ENCODE data around the gene ZSCAN1. TPM values are rescaled to one million over a fixed set of nuclear protein-coding genes. Genes with fewer than 3 reads are reported as not detected.

Gene ZSCAN1
- total RNA-seq, 1 donor from 2014 or later, result 0.67 TPM

GRCh38 chr19:58079792-58080191 lies 46.0 kb downstream of the ZSCAN1 start:
- Histone ChIP-seq H3K27ac (no peak overlapping the region), H3K4me3 (no peak overlapping the region), H3K79me2 (ENCODE audit: low read depth) (no peaks in the 10 kb centered on the region), H3K9ac (no peak overlapping the region), H3K4me2 (no peak overlapping the region), H2AFZ (replicated peaks) (no peak overlapping the region), H3K9me3 (ENCODE audit: low read depth) (no peaks in the 10 kb centered on the region), H3K4me1 (no peaks in the 10 kb centered on the region), H3F3A (ENCODE audit: low read depth) (no peaks in the 10 kb centered on the region), H3K27me3 (no peaks in the 10 kb centered on the region), H4K20me1 (ENCODE audit: low read depth) (no peaks in the 10 kb centered on the region), H3K36me3 (peaks cover 4% of the 10 kb centered on the region)
- Mint-ChIP-seq H3K9me3 (peaks cover 62% of the 10 kb centered on the region), H3K27ac (no peak overlapping the region), H3K4me3 (no peak overlapping the region), H3K36me3 (peaks cover 17% of the 10 kb centered on the region), H3K4me1 (no peaks in the 10 kb centered on the region), H3K27me3 (ENCODE audit: insufficient read depth, low read depth) (peaks cover 2% of the 10 kb centered on the region)
- TF ChIP-seq EZH2phosphoT487 (IDR thresholded peaks at IDR 0.05) (no peak), CTCF (IDR thresholded peaks at IDR 0.05) (no peak), EZH2 (IDR thresholded peaks at IDR 0.05) (no peak)
- no peak for DNase-seq (ENCODE audit: low spot score)

- no peak overlapping the region for H2AFZ ChIP-seq (replicated peaks)
- Mint-ChIP-seq H3K27me3 (ENCODE audit: insufficient read depth, low read depth) (no peaks in the 10 kb centered on the region), H3K4me1 (no peaks in the 10 kb centered on the region), H3K9me3 (peaks cover 68% of the 10 kb centered on the region), H3K36me3 (peaks cover 29% of the 10 kb centered on the region), H3K27ac (no peak overlapping the region), H3K4me3 (no peak overlapping the region)
- TF ChIP-seq EZH2 (IDR thresholded peaks at IDR 0.05), result no peak
- TF ChIP-seq EZH2phosphoT487 (IDR thresholded peaks at IDR 0.05), result no peak
- no peak for TF ChIP-seq CTCF (IDR thresholded peaks at IDR 0.05)
- no peaks in the 10 kb centered on the region for H3K9me3 ChIP-seq (ENCODE audit: low read depth)
- H3K4me1 ChIP-seq, result no peaks in the 10 kb centered on the region
- peaks cover 4% of the 10 kb centered on the region for H3K36me3 ChIP-seq
- H4K20me1 ChIP-seq (ENCODE audit: low read depth), result no peaks in the 10 kb centered on the region
- no peak overlapping the region for H3K4me2 ChIP-seq
- H3K79me2 ChIP-seq (ENCODE audit: low read depth), result no peaks in the 10 kb centered on the region
- no peaks in the 10 kb centered on the region for H3F3A ChIP-seq (ENCODE audit: low read depth)
- H3K4me3 ChIP-seq, result no peak overlapping the region
- no peak overlapping the region for H3K9ac ChIP-seq
- H3K27ac ChIP-seq, result no peak overlapping the region
- no peaks in the 10 kb centered on the region for H3K27me3 ChIP-seq
- DNase-seq (ENCODE audit: low spot score), result no peak
Observed at GRCh38 chr19:58083021-58083420, 49.2 kb downstream of the ZSCAN1 start.

- Histone ChIP-seq H3K27ac (no peak overlapping the region), H3F3A (ENCODE audit: low read depth) (no peaks in the 10 kb centered on the region), H4K20me1 (ENCODE audit: low read depth) (no peaks in the 10 kb centered on the region), H3K4me3 (no peak overlapping the region), H3K4me1 (no peaks in the 10 kb centered on the region), H3K9ac (no peak overlapping the region), H3K4me2 (no peak overlapping the region), H3K36me3 (peaks cover 4% of the 10 kb centered on the region), H3K27me3 (no peaks in the 10 kb centered on the region), H2AFZ (replicated peaks) (no peak overlapping the region), H3K79me2 (ENCODE audit: low read depth) (no peaks in the 10 kb centered on the region), H3K9me3 (ENCODE audit: low read depth) (no peaks in the 10 kb centered on the region)
- no peak overlapping the region for H3K27ac Mint-ChIP-seq
- no peak for DNase-seq (ENCODE audit: low spot score)
- TF ChIP-seq EZH2 (IDR thresholded peaks at IDR 0.05) (no peak), EZH2phosphoT487 (IDR thresholded peaks at IDR 0.05) (no peak), CTCF (IDR thresholded peaks at IDR 0.05) (no peak)
- peaks cover 39% of the 10 kb centered on the region for H3K36me3 Mint-ChIP-seq
- no peak overlapping the region for H3K4me3 Mint-ChIP-seq
- no peaks in the 10 kb centered on the region for H3K4me1 Mint-ChIP-seq
- H3K9me3 Mint-ChIP-seq, result peaks cover 64% of the 10 kb centered on the region
- peaks cover 3% of the 10 kb centered on the region for H3K27me3 Mint-ChIP-seq (ENCODE audit: insufficient read depth, low read depth)
Observed at GRCh38 chr19:58084596-58085347, 50.9 kb downstream of the ZSCAN1 start.

All from neural progenitor cell (in vitro differentiated cells).